Measurements from ENCODE around the gene EIF1.
"Not testable (repeated sequence)": the region's sequence is repeated elsewhere in the genome, so short reads cannot be mapped to it uniquely, and the experiment has no call there.

The EIF1 gene

GRCh38 chr17:41655611-41656111, 33.0 kb upstream of the EIF1 start:
- DNase-seq (ENCODE audit: low spot score): no peak

- DNase-seq (ENCODE audit: low spot score): no peak
Observed at GRCh38 chr17:41656249-41657023, 32.2 kb upstream of the EIF1 start.

- no peak for DNase-seq (ENCODE audit: low spot score)
Observed at GRCh38 chr17:41657176-41657754, 31.4 kb upstream of the EIF1 start.

GRCh38 chr17:41657936-41658335, 30.7 kb upstream of the EIF1 start:
- no peak for DNase-seq (ENCODE audit: low spot score)

- no peak for DNase-seq (ENCODE audit: low spot score)
Observed at GRCh38 chr17:41658846-41659245, 29.8 kb upstream of the EIF1 start.

GRCh38 chr17:41659427-41660212, 29.1 kb upstream of the EIF1 start:
- DNase-seq (ENCODE audit: low spot score): no peak

- DNase-seq (ENCODE audit: low spot score): no peak
Observed at GRCh38 chr17:41660221-41660711, 28.4 kb upstream of the EIF1 start.

GRCh38 chr17:41663451-41664171, 25.1 kb upstream of the EIF1 start:
- no peak for DNase-seq (ENCODE audit: low spot score)

- DNase-seq (ENCODE audit: low spot score): no peak
Observed at GRCh38 chr17:41664172-41664457, 24.6 kb upstream of the EIF1 start.

- DNase-seq (ENCODE audit: low spot score): no peak
Observed at GRCh38 chr17:41664587-41665565, 23.8 kb upstream of the EIF1 start.

- DNase-seq (ENCODE audit: low spot score): peak; percentile 89
Observed at GRCh38 chr17:41665566-41666236, 23.0 kb upstream of the EIF1 start.

GRCh38 chr17:41666237-41666641, 22.4 kb upstream of the EIF1 start:
- DNase-seq (ENCODE audit: low spot score): peak; percentile 55

GRCh38 chr17:41666708-41667279, 21.9 kb upstream of the EIF1 start:
- peak; percentile 88 for DNase-seq (ENCODE audit: low spot score)

GRCh38 chr17:41667280-41668041, 21.2 kb upstream of the EIF1 start:
- DNase-seq (ENCODE audit: low spot score): no peak

- no peak for DNase-seq (ENCODE audit: low spot score)
Observed at GRCh38 chr17:41672153-41672552, 16.5 kb upstream of the EIF1 start.

GRCh38 chr17:41675157-41676057, 13.3 kb upstream of the EIF1 start:
- DNase-seq (ENCODE audit: low spot score): not testable (repeated sequence)

- DNase-seq (ENCODE audit: low spot score): no peak
Observed at GRCh38 chr17:41676058-41676419, 12.6 kb upstream of the EIF1 start.

- DNase-seq (ENCODE audit: low spot score): no peak
Observed at GRCh38 chr17:41678411-41678906, 10.2 kb upstream of the EIF1 start.
